Adrenal gland (tissue), 12 donors: Measurements from ENCODE around the gene ADK. TPM values are rescaled to one million over a fixed set of nuclear protein-coding genes. Genes with fewer than 3 reads are reported as not detected.
"Not testable (repeated sequence)": the region's sequence is repeated elsewhere in the genome, so short reads cannot be mapped to it uniquely, and the experiment has no call there.

ENCODE experiments used
- DNase-seq, 7 donors: peaks; one replicate each; pipeline ENCODE4 v3.0.0-alpha.2; 2019 to 2020
- H3K27ac ChIP-seq, 5 donors: fragments of 200-600 bp; sonication (generic) in 4 of 5; 1 replicate in 3 of 5; 2 replicates in 2 of 5; pipeline versions ENCODE4 v1.5.1 to v1.8.0; 2016 to 2020; ENCODE audit warnings: mild to moderate bottlenecking in 1 of 5
- H3K27me3 ChIP-seq: fragments of 200-600 bp; 2 replicates; pipeline ENCODE4 v1.8.0; 2021
- H3K36me3 ChIP-seq, 2 donors: fragments of 200-600 bp; replicated peaks in 1 of 2; 1 replicate in 1 of 2; 2 replicates in 1 of 2; pipeline versions ENCODE4 v1.5.1 to v1.8.0; 2018 to 2022
- H3K4me1 ChIP-seq, 2 donors: fragments of 200-600 bp; replicated peaks in 1 of 2; 1 replicate in 1 of 2; 2 replicates in 1 of 2; pipeline versions ENCODE4 v1.5.1 to v1.8.0; 2018 to 2021
- H3K4me3 ChIP-seq, 4 donors: fragments of 200-600 bp; sonication (generic) in 3 of 4; one replicate each; pipeline ENCODE4 v1.5.1; 2016 to 2018
- H3K9me3 ChIP-seq, 3 donors: fragments of 200-600 bp; sonication (generic) in 1 of 3; replicated peaks in 1 of 3; 1 replicate in 2 of 3; 2 replicates in 1 of 3; pipeline versions ENCODE4 v1.5.1 to v1.8.0; 2016 to 2021
- POLR2A ChIP-seq, 2 donors: fragments of 450-650 bp; IDR thresholded peaks; one replicate each; pipeline ENCODE4 v1.6.1; 2017; ENCODE audit warnings: antibody characterized with exemption in 2 of 2, mild to moderate bottlenecking in 2 of 2, moderate library complexity in 1 of 2
- WGBS, 4 donors: extraction: QIAGEN DNeasy Blood & Tissue Kit in 2 of 4; methylation state at CpG; one replicate each; pipeline versions ENCODE4 v1.1.5 to v1.1.7; 2013 to 2017; 5-methylcytosine and 5-hydroxymethylcytosine counted together
- intact Hi-C, 2 donors: fragments of 100-400 bp; cut with DNase I; formaldehyde crosslinking; loops; one replicate each; pipeline versions ENCODE4 v1.14.1 to v1.15.0; 2022 to 2023
- polyA plus RNA-seq, 3 donors: library from polyadenylated mRNA; stranded (reverse); fragments of 200-250 nt in 2 of 3; fragments of 350-450 nt in 1 of 3; fragmentation: Illumina TruSeq in 1 of 3; extraction: RNeasy Lipid Tissue Mini Kit (QIAGEN cat#74804) in 1 of 3; gene quantifications; one replicate each; pipeline ENCODE4 v1.2.3, GENCODE V29; 2013 to 2014
- total RNA-seq, 9 donors: library from RNA; depleted of rRNA in 4 of 9; stranded (reverse); fragments of >200 nt in 4 of 9; fragments of 120-200 nt in 1 of 9; fragmentation: NEBNext Ultra II Directional in 1 of 9; extraction: Animal tissue kit (Norgen Biotek cat#: 25700) in 1 of 9; gene quantifications; one replicate each; pipeline versions ENCODE4 v1.1.0 to v1.2.4, GENCODE V29; 2013 to 2023
- TF ChIP-seq, protein P1 (sequence below), 6 experiments: fragments of 450-650 bp in 4 of 6; fragments of 200-600 bp in 2 of 6; sonication (generic) in 1 of 6; IDR thresholded peaks; 1 replicate in 5 of 6; 2 replicates in 1 of 6; pipeline versions ENCODE4 v1.5.1 to v1.8.0; 2016 to 2021; ENCODE audit warnings: antibody characterized with exemption in 6 of 6, mild to moderate bottlenecking in 2 of 6, moderate library complexity in 1 of 6
- donor health status: healthy with polysubstance abuse.
- donor health status: Bipolar disorder and iron deficiency.
- donor health status: DM: yes; HTN: yes; CAD: no.
- donor health status: DM: no; HTN: no; CAD: no.
- donor health status: DM: no; HTN: no; CAD: no.
- donor health status: DM: yes; HTN: yes; CAD: no.

Gene ADK
- total and polyA plus RNA-seq, 12 donors = 8.2 to 45.5 (median 22.2) TPM

DNA sequence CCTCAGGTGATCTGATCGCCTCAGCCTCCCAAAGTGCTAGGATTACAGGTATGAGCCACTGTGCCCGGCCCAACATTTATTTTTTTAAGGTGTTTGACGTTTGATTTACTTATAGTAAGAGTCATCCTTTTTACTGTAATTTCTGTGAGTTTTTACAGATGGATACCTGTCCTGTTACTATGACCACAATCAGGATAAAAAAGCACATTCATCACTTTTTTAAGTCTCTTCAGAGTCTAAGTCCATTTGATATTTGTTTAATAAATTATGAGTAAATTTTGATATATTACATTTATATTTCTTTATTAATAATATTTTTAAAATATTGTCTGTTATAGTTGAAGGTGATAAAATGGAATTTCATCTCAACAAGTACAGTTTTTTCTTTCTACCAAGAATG is 374.9 kb downstream of the ADK start:
- Histone ChIP-seq H3K27me3 (no peaks in the 10 kb centered on the region), H3K27ac (no peak overlapping the region), H3K4me1 (no peaks in the 10 kb centered on the region), H3K9me3 (no peaks in the 10 kb centered on the region), H3K4me3 (no peak overlapping the region), H3K36me3 (no peaks in the 10 kb centered on the region)
- no peak for TF ChIP-seq POLR2A (IDR thresholded peaks at IDR 0.05)
- TF ChIP-seq, protein P1, sequence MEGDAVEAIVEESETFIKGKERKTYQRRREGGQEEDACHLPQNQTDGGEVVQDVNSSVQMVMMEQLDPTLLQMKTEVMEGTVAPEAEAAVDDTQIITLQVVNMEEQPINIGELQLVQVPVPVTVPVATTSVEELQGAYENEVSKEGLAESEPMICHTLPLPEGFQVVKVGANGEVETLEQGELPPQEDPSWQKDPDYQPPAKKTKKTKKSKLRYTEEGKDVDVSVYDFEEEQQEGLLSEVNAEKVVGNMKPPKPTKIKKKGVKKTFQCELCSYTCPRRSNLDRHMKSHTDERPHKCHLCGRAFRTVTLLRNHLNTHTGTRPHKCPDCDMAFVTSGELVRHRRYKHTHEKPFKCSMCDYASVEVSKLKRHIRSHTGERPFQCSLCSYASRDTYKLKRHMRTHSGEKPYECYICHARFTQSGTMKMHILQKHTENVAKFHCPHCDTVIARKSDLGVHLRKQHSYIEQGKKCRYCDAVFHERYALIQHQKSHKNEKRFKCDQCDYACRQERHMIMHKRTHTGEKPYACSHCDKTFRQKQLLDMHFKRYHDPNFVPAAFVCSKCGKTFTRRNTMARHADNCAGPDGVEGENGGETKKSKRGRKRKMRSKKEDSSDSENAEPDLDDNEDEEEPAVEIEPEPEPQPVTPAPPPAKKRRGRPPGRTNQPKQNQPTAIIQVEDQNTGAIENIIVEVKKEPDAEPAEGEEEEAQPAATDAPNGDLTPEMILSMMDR (IDR thresholded peaks at IDR 0.05) = no peak
- DNase-seq = no peak
- 92 to 96% (median 95%) methylated on average over 3 of the region's 3 CpGs for whole genome bisulfite sequencing, 4 donors
- intact Hi-C loops = no loop called here

DNA sequence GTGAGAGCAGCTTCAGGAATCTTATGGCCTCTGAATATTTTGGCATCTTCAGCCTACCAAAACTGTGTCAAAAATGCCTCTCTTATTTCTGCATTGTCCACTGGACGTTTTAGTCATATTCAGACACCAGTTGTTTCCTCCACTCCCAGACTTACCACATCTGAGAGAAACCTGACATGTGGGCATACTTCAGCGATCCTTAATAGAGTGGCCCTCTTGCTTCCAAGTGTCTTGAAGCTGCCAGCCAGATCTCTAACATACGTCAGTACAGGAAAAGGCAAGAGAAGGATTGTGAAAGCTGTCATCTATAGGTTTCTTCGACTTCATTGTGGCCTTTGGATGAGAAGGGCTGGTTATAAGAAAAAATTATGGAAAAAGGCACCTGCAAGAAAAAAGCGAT is 376.6 kb downstream of the ADK start:
- H3K9me3 ChIP-seq, H3K4me3 ChIP-seq, H3K36me3 ChIP-seq, intact Hi-C loops, H3K27ac ChIP-seq, H3K4me1 ChIP-seq, DNase-seq, H3K27me3 ChIP-seq: not testable (repeated sequence)
- 90 to 94% (median 92%) methylated on average over 5 of the region's 5 CpGs for whole genome bisulfite sequencing, 4 donors

DNA sequence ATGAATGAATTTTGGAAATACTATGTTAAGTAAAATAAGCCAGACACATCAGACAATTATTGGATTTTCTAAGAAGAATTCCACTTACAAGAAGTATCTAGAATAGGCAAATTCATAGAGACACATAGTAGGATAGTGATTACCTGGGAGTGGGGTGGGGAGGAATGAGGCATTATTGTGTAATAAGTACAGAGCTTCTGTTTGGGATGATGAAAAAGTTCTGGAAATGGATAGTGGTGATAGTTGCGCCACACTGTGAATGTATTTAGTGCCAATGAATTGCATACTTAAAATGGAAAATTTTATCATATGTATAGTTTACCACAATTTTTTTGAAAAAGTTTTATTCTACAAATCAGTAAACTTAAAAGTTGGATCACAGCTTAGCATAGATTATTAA is 378.2 kb downstream of the ADK start:
- no peaks in the 10 kb centered on the region for H3K9me3 ChIP-seq
- 95 to 100% (median 97%) methylated on average over 1 of the region's 1 CpG for WGBS, 4 donors
- H3K27ac ChIP-seq = no peak overlapping the region
- no peak for DNase-seq
- H3K4me3 ChIP-seq = no peak overlapping the region
- no peaks in the 10 kb centered on the region for H3K4me1 ChIP-seq
- no peaks in the 10 kb centered on the region for H3K36me3 ChIP-seq
- no peaks in the 10 kb centered on the region for H3K27me3 ChIP-seq
- intact Hi-C loops = no loop called here
- no peak for TF ChIP-seq POLR2A (IDR thresholded peaks at IDR 0.05)
- TF ChIP-seq, protein P1 (IDR thresholded peaks at IDR 0.05) = no peak

DNA sequence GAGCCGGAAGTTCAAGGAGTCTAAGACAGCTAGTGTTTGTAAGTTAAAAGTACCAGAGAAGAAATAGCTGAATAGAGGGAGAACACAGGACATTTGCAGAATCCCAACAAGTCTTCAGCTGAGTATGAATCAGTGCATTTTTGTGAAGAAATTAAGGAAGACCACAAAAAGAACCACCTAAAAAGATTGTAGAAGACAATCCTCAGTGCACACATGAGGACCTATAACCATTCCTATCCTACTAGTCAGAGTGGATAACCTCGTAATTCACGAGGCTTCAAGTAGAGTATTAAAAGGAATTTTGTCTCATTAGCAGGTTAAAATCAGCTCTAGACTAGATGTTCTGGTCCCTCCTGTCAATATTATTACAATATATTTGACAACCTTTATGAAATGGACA is 380.0 kb downstream of the ADK start:
- DNase-seq = no peak
- Histone ChIP-seq H3K27ac (no peak overlapping the region), H3K9me3 (no peaks in the 10 kb centered on the region), H3K36me3 (no peaks in the 10 kb centered on the region), H3K4me3 (no peak overlapping the region), H3K27me3 (no peaks in the 10 kb centered on the region), H3K4me1 (no peaks in the 10 kb centered on the region)
- 90 to 99% (median 95%) methylated on average over 3 of the region's 3 CpGs for WGBS, 4 donors
- no peak for TF ChIP-seq POLR2A (IDR thresholded peaks at IDR 0.05)
- TF ChIP-seq, protein P1 (IDR thresholded peaks at IDR 0.05) = no peak
- intact Hi-C loops = no loop called here

DNA sequence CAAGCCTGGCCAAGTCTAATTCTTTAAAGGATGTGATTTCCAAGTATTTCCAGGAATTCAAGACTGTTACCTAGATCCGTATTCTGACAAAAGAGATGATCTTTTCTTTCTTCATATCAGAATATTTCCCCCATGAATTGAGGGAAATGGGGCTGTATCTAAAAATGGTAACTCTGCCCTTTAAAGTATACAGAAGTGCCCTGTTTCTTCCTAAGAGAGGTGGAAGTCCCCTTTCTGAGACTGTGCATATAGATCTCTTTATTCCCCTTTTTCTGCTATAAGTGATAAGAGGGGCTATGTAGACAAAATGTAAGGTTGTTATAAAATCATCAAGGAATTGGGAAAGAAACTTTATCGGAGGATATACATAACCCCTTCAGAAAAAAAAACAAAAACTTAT is 388.3 kb downstream of the ADK start:
- Histone ChIP-seq H3K27ac (no peak overlapping the region), H3K4me1 (peaks cover 0 to 6% of the 10 kb centered on the region in 2 donors), H3K4me3 (no peak overlapping the region), H3K9me3 (no peaks in the 10 kb centered on the region), H3K27me3 (no peaks in the 10 kb centered on the region), H3K36me3 (no peaks in the 10 kb centered on the region)
- TF ChIP-seq POLR2A (IDR thresholded peaks at IDR 0.05) = no peak
- TF ChIP-seq, protein P1 (IDR thresholded peaks at IDR 0.05) = no peak
- no peak for DNase-seq
- 89 to 92% (median 92%) methylated on average over 2 of the region's 2 CpGs for WGBS, 4 donors
- intact Hi-C loops = no loop called here
